HL-60 (cell line): ENCODE data around the gene GAB2.

Experiments
- GABPA ChIP-seq: IDR thresholded peaks from 2 replicates; pipeline ENCODE4 v1.6.1; 2012; ENCODE audit warnings: low read depth
- POLR2AphosphoS5 ChIP-seq: IDR thresholded peaks from 2 replicates; pipeline ENCODE4 v1.6.1; 2012; ENCODE audit warnings: low read depth
- REST ChIP-seq: IDR thresholded peaks from 2 replicates; pipeline ENCODE4 v1.6.1; 2012; ENCODE audit warnings: low read depth; ENCODE audit not compliant: insufficient replicate concordance
- TF ChIP-seq, protein P1 (sequence below): IDR thresholded peaks from one replicate; pipeline ENCODE4 v1.5.1; 2011; ENCODE audit warnings: low read length, control low read depth, inconsistent platforms; ENCODE audit not compliant: insufficient read depth

DNA sequence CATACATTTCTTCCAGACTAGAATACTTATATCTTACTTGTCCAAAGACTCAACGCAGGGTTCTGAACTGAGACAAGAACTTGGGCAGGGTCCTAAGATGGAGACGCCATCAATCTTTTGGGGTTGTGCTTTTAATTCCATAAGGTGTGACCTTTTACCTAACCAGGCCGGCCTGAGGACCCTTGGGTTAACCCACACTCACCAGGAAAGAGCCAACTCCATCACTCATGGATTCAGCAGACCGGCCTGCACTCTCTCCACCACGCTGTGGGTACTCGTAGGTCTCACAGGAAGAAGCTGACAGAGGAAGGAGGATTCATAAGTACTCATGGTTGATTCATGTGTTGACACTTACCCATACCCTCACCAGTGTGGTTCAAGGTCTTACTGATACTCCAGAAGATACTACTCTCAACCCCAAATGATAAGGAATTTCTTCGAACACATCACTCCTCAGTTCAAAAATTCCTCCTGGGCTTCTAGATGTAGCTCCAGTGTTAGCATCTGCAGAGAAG lies 192.7 kb downstream of the GAB2 start:
- TF ChIP-seq, protein P1, sequence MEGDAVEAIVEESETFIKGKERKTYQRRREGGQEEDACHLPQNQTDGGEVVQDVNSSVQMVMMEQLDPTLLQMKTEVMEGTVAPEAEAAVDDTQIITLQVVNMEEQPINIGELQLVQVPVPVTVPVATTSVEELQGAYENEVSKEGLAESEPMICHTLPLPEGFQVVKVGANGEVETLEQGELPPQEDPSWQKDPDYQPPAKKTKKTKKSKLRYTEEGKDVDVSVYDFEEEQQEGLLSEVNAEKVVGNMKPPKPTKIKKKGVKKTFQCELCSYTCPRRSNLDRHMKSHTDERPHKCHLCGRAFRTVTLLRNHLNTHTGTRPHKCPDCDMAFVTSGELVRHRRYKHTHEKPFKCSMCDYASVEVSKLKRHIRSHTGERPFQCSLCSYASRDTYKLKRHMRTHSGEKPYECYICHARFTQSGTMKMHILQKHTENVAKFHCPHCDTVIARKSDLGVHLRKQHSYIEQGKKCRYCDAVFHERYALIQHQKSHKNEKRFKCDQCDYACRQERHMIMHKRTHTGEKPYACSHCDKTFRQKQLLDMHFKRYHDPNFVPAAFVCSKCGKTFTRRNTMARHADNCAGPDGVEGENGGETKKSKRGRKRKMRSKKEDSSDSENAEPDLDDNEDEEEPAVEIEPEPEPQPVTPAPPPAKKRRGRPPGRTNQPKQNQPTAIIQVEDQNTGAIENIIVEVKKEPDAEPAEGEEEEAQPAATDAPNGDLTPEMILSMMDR, result no peak
- TF ChIP-seq REST, result no peak
- no peak for TF ChIP-seq POLR2AphosphoS5
- no peak for TF ChIP-seq GABPA
